Liver (tissue), 9 donors: ENCODE results near the gene PACSIN2. TPM values are rescaled to one million over a fixed set of nuclear protein-coding genes. Genes with fewer than 3 reads are reported as not detected.

Experiments
- DNase-seq: peaks from one replicate; pipeline ENCODE4 v3.0.0-alpha.2; 2017; ENCODE audit warnings: low spot score
- H3K27ac ChIP-seq, 2 donors: one replicate each; pipeline ENCODE4 v1.7.0; 2013; ENCODE audit warnings: inconsistent platforms in 2 of 2, low read length in 2 of 2, control low read depth in 1 of 2, low read depth in 1 of 2, mild to moderate bottlenecking in 1 of 2
- H3K27me3 ChIP-seq, 4 donors: one replicate each; pipeline versions ENCODE4 v1.6.1 to v1.7.0; 2013; ENCODE audit warnings: low read length in 3 of 4, inconsistent platforms in 1 of 4, mild to moderate bottlenecking in 1 of 4, moderate library complexity in 1 of 4; ENCODE audit not compliant: control insufficient read depth in 4 of 4, insufficient read depth in 4 of 4
- H3K36me3 ChIP-seq, 4 donors: one replicate each; pipeline versions ENCODE4 v1.6.1 to v1.7.0; 2013; ENCODE audit warnings: low read length in 3 of 4, mild to moderate bottlenecking in 3 of 4, low read depth in 1 of 4, moderate library complexity in 1 of 4; ENCODE audit not compliant: control insufficient read depth in 4 of 4, insufficient read depth in 3 of 4
- H3K4me1 ChIP-seq, 4 donors: one replicate each; pipeline versions ENCODE4 v1.6.1 to v1.7.0; 2013; ENCODE audit warnings: low read length in 3 of 4, mild to moderate bottlenecking in 3 of 4, moderate library complexity in 1 of 4; ENCODE audit not compliant: control insufficient read depth in 4 of 4, insufficient read depth in 4 of 4
- H3K4me3 ChIP-seq, 3 donors: one replicate each; pipeline versions ENCODE4 v1.6.1 to v1.7.0; 2013; ENCODE audit warnings: low read length in 3 of 3, control low read depth in 1 of 3, low read depth in 1 of 3, mild to moderate bottlenecking in 1 of 3
- H3K9ac ChIP-seq, 2 donors: one replicate each; pipeline ENCODE4 v1.7.0; 2013; ENCODE audit warnings: low read length in 2 of 2, mild to moderate bottlenecking in 2 of 2, moderate library complexity in 2 of 2, control low read depth in 1 of 2, low read depth in 1 of 2
- H3K9me3 ChIP-seq, 4 donors: one replicate each; pipeline versions ENCODE4 v1.6.1 to v1.7.0; 2013; ENCODE audit warnings: low read length in 3 of 4; ENCODE audit not compliant: control insufficient read depth in 4 of 4
- ATF3 ChIP-seq: IDR thresholded peaks from 2 replicates; pipeline ENCODE4 v1.6.1; 2016; ENCODE audit warnings: antibody characterized with exemption
- CTCF ChIP-seq: fragments of 150-350 bp; IDR thresholded peaks from 2 replicates; pipeline ENCODE4 v1.5.1; 2017; ENCODE audit warnings: improper control_type of control experiment, low read depth, low read length; ENCODE audit not compliant: missing input control
- EGR1 ChIP-seq, 2 donors: IDR thresholded peaks; 2 replicates each; pipeline ENCODE4 v1.6.1; 2016 to 2018; ENCODE audit warnings: antibody characterized with exemption in 2 of 2, low read depth in 2 of 2
- FOXA1 ChIP-seq: IDR thresholded peaks from 2 replicates; pipeline ENCODE4 v1.6.1; 2016; ENCODE audit warnings: antibody characterized with exemption
- FOXA2 ChIP-seq: IDR thresholded peaks from 2 replicates; pipeline ENCODE4 v1.6.1; 2016; ENCODE audit warnings: antibody characterized with exemption
- GABPA ChIP-seq, 2 donors: IDR thresholded peaks in 1 of 2; conservative IDR thresholded peaks in 1 of 2; 2 replicates each; pipeline ENCODE4 v1.6.1; 2016; ENCODE audit warnings: antibody characterized with exemption in 2 of 2, mild to moderate bottlenecking in 1 of 2, moderate library complexity in 1 of 2
- HNF4A ChIP-seq, 2 donors: conservative IDR thresholded peaks; 2 replicates each; pipeline ENCODE4 v1.6.1; 2016; ENCODE audit warnings: antibody characterized with exemption in 2 of 2, mild to moderate bottlenecking in 2 of 2
- HNF4G ChIP-seq: IDR thresholded peaks from 2 replicates; pipeline ENCODE4 v1.6.1; 2016; ENCODE audit warnings: antibody characterized with exemption
- MAX ChIP-seq: IDR thresholded peaks from 2 replicates; pipeline ENCODE4 v1.6.1; 2016; ENCODE audit warnings: antibody characterized with exemption
- NR2F2 ChIP-seq: IDR thresholded peaks from 2 replicates; pipeline ENCODE4 v1.6.1; 2016; ENCODE audit warnings: antibody characterized with exemption
- RAD21 ChIP-seq, 2 donors: IDR thresholded peaks; 2 replicates each; pipeline ENCODE4 v1.6.1; 2016; ENCODE audit warnings: antibody characterized with exemption in 2 of 2, mild to moderate bottlenecking in 2 of 2
- REST ChIP-seq: IDR thresholded peaks from 2 replicates; pipeline ENCODE4 v1.6.1; 2016; ENCODE audit warnings: antibody characterized with exemption, mild to moderate bottlenecking
- RXRA ChIP-seq, 2 donors: IDR thresholded peaks; 2 replicates each; pipeline ENCODE4 v1.6.1; 2017 to 2018; ENCODE audit warnings: antibody characterized with exemption in 2 of 2, mild to moderate bottlenecking in 1 of 2
- TAF1 ChIP-seq: conservative IDR thresholded peaks from 2 replicates; pipeline ENCODE4 v1.6.1; 2016; ENCODE audit warnings: antibody characterized with exemption, mild to moderate bottlenecking
- YY1 ChIP-seq: IDR thresholded peaks from 2 replicates; pipeline ENCODE4 v1.6.1; 2016; ENCODE audit warnings: antibody characterized with exemption, mild to moderate bottlenecking
- WGBS: extraction: QIAGEN DNeasy Blood & Tissue Kit; methylation state at CpG from one replicate; pipeline ENCODE4 v1.1.7; 2013; 5-methylcytosine and 5-hydroxymethylcytosine counted together
- polyA plus RNA-seq, 2 donors: library from polyadenylated mRNA; stranded (reverse) in 1 of 2; unstranded in 1 of 2; fragments of 200-250 nt in 1 of 2; fragments of >200 nt in 1 of 2; fragmentation: Nextera tagmentation in 1 of 2; extraction: Ambion mirVana in 1 of 2; gene quantifications; one replicate each; pipeline versions ENCODE4 v1.2.1 to v1.2.3, GENCODE V29; 2013 to 2015
- total RNA-seq, 2 donors: library from RNA; depleted of rRNA; stranded (reverse); fragments of >200 nt; gene quantifications; one replicate each; pipeline ENCODE4 v1.2.3, GENCODE V29; 2014
- TF ChIP-seq, protein P1 (sequence below): IDR thresholded peaks from 2 replicates; pipeline ENCODE4 v1.6.1; 2016; ENCODE audit warnings: antibody characterized with exemption
- donor health status: healthy.
- donor health status: healthy.
- donor health status: healthy.
- donor health status: healthy.
- donor health status: healthy.

Gene PACSIN2
- total and polyA plus RNA-seq, 4 donors: 9.1 to 31.4 (median 17.0) TPM

GRCh38 chr22:42964994-42965699 lies 49.8 kb downstream of the PACSIN2 start (continued):
- TF ChIP-seq EGR1 (IDR thresholded peaks at IDR 0.05; ENCODE audit: low read depth in 2 of 2): no peak
- TF ChIP-seq TAF1: no peak

GRCh38 chr22:42963231-42963595 lies 51.7 kb downstream of the PACSIN2 start:
- DNase-seq: no peak
- no peak overlapping the region for H3K9ac ChIP-seq
- no peak overlapping the region for H3K27ac ChIP-seq
- H3K4me1 ChIP-seq: peaks cover 10 to 39% (median 34%) of the 10 kb centered on the region in 4 donors
- H3K9me3 ChIP-seq: no peaks in the 10 kb centered on the region
- H3K27me3 ChIP-seq: no peaks in the 10 kb centered on the region
- TF ChIP-seq EGR1 (IDR thresholded peaks at IDR 0.05; ENCODE audit: low read depth in 2 of 2) (no peak), FOXA2 (no peak), GABPA (IDR thresholded peaks at IDR 0.05 in 1 of 2, conservative IDR thresholded peaks at IDR 0.05 in 1 of 2) (no peak), TAF1 (no peak), ATF3 (no peak), FOXA1 (no peak), NR2F2 (no peak)
- TF ChIP-seq, protein P1, sequence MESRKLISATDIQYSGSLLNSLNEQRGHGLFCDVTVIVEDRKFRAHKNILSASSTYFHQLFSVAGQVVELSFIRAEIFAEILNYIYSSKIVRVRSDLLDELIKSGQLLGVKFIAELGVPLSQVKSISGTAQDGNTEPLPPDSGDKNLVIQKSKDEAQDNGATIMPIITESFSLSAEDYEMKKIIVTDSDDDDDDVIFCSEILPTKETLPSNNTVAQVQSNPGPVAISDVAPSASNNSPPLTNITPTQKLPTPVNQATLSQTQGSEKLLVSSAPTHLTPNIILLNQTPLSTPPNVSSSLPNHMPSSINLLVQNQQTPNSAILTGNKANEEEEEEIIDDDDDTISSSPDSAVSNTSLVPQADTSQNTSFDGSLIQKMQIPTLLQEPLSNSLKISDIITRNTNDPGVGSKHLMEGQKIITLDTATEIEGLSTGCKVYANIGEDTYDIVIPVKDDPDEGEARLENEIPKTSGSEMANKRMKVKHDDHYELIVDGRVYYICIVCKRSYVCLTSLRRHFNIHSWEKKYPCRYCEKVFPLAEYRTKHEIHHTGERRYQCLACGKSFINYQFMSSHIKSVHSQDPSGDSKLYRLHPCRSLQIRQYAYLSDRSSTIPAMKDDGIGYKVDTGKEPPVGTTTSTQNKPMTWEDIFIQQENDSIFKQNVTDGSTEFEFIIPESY: no peak
- 89% methylated on average over 9 of the region's 9 CpGs for WGBS
- H3K4me3 ChIP-seq: no peak overlapping the region
- no peaks in the 10 kb centered on the region for H3K36me3 ChIP-seq

- Histone ChIP-seq H3K36me3 (no peaks in the 10 kb centered on the region), H3K4me1 (peaks cover 10 to 41% (median 36%) of the 10 kb centered on the region in 4 donors), H3K4me3 (no peak overlapping the region), H3K27ac (peak overlapping the region; percentile 36 to 50), H3K9ac (no peak overlapping the region), H3K9me3 (no peaks in the 10 kb centered on the region), H3K27me3 (no peaks in the 10 kb centered on the region)
- 78% methylated on average over 9 of the region's 9 CpGs for WGBS
- DNase-seq: no peak
- TF ChIP-seq, protein P1: no peak
- TF ChIP-seq RAD21 (IDR thresholded peaks at IDR 0.05) (no peak), HNF4A (conservative IDR thresholded peaks at IDR 0.05) (no peak), HNF4G (no peak), ATF3 (no peak), CTCF (no peak), YY1 (no peak), NR2F2 (no peak), FOXA1 (no peak), FOXA2 (no peak), REST (peak; percentile 51), TAF1 (no peak), GABPA (IDR thresholded peaks at IDR 0.05 in 1 of 2, conservative IDR thresholded peaks at IDR 0.05 in 1 of 2) (no peak), RXRA (IDR thresholded peaks at IDR 0.05) (peak in 1 of 2 donors; percentile 11), MAX (no peak)
Observed at GRCh38 chr22:42962295-42963230, 52.4 kb downstream of the PACSIN2 start.
